UCSD-AML1 (cell line): ENCODE results near the gene CCDC146.
"Not testable (repeated sequence)": the region's sequence is repeated elsewhere in the genome, so short reads cannot be mapped to it uniquely, and the experiment has no call there.

ENCODE experiments used
- DNase-seq: peaks from one replicate; lab custom pipeline; 2025; ENCODE audit not compliant: unreplicated experiment; lab: John Stamatoyannopoulos, UW

CCDC146 gene

GRCh38 chr7:77152232-77152631, 29.8 kb downstream of the CCDC146 start:
- DNase-seq: not testable (repeated sequence)

GRCh38 chr7:77154917-77155464, 32.6 kb downstream of the CCDC146 start:
- DNase-seq: not testable (repeated sequence)

GRCh38 chr7:77155601-77156377, 33.4 kb downstream of the CCDC146 start:
- DNase-seq: not testable (repeated sequence)

- DNase-seq: not testable (repeated sequence)
These were observed 34.6 kb downstream of the CCDC146 start for GRCh38 chr7:77157034-77157433.

GRCh38 chr7:77157446-77157845, 35.0 kb downstream of the CCDC146 start:
- DNase-seq: peak; percentile 3

- not testable (repeated sequence) for DNase-seq
These were observed 48.7 kb downstream of the CCDC146 start for GRCh38 chr7:77171073-77171472.

GRCh38 chr7:77172437-77173172, 50.2 kb downstream of the CCDC146 start:
- DNase-seq: not testable (repeated sequence)

- DNase-seq: not testable (repeated sequence)
These were observed 52.0 kb downstream of the CCDC146 start for GRCh38 chr7:77174418-77174817.

- not testable (repeated sequence) for DNase-seq
These were observed 52.9 kb downstream of the CCDC146 start for GRCh38 chr7:77175274-77175800.

- not testable (repeated sequence) for DNase-seq
These were observed 55.0 kb downstream of the CCDC146 start for GRCh38 chr7:77177321-77177904.

GRCh38 chr7:77178024-77178423, 55.6 kb downstream of the CCDC146 start:
- DNase-seq: not testable (repeated sequence)

- DNase-seq: no peak
These were observed 58.7 kb downstream of the CCDC146 start for GRCh38 chr7:77181015-77181595.

GRCh38 chr7:77181734-77182133, 59.3 kb downstream of the CCDC146 start:
- DNase-seq: no peak

GRCh38 chr7:77182261-77182660, 59.8 kb downstream of the CCDC146 start:
- no peak for DNase-seq

GRCh38 chr7:77184463-77184862, 62.0 kb downstream of the CCDC146 start:
- no peak for DNase-seq

GRCh38 chr7:77184990-77185389, 62.6 kb downstream of the CCDC146 start:
- no peak for DNase-seq

GRCh38 chr7:77185866-77186265, 63.5 kb downstream of the CCDC146 start:
- DNase-seq: no peak

GRCh38 chr7:77188731-77189437, 66.5 kb downstream of the CCDC146 start:
- DNase-seq: peak; percentile 11

- no peak for DNase-seq
These were observed 74.7 kb downstream of the CCDC146 start for GRCh38 chr7:77197141-77197540.
